Body of pancreas (tissue), 4 donors: ENCODE data around the gene SRRM2. TPM values are rescaled to one million over a fixed set of nuclear protein-coding genes. Genes with fewer than 3 reads are reported as not detected.
A peak's percentile ranks its signal among the peaks of the same experiment; 100 is the strongest.

Source experiments
- ATAC-seq: fragments of 150-250 bp; one replicate; pipeline ENCODE4 v1.9.1; 2016
- DNase-seq, 4 donors: peaks; one replicate each; pipeline ENCODE4 v3.0.0-alpha.2; 2019
- H3K27ac ChIP-seq, 4 donors: fragments of 200-600 bp; sonication (generic); 1 replicate in 3 of 4; 2 replicates in 1 of 4; pipeline versions ENCODE4 v1.5.1 to v1.6.1; 2016 to 2019; ENCODE audit warnings: mild to moderate bottlenecking in 1 of 4, mixed read lengths in 1 of 4, moderate library complexity in 1 of 4
- H3K27me3 ChIP-seq, 2 donors: fragments of 200-600 bp; sonication (generic); one replicate each; pipeline ENCODE4 v1.6.0; 2016; ENCODE audit warnings: mild to moderate bottlenecking in 1 of 2
- H3K36me3 ChIP-seq, 2 donors: fragments of 200-600 bp; sonication (generic); replicated peaks in 1 of 2; 2 replicates each; pipeline ENCODE4 v1.5.1; 2016; ENCODE audit warnings: low read depth in 2 of 2; ENCODE audit not compliant: insufficient read depth in 1 of 2
- H3K4me1 ChIP-seq: fragments of 200-600 bp; sonication (generic); one replicate; pipeline ENCODE4 v1.6.0; 2016
- H3K4me3 ChIP-seq, 2 donors: fragments of 200-600 bp; sonication (generic); 1 replicate in 1 of 2; 2 replicates in 1 of 2; pipeline ENCODE4 v1.5.1; 2016 to 2019
- H3K9me3 ChIP-seq, 3 donors: fragments of 200-600 bp; sonication (generic); 1 replicate in 2 of 3; 2 replicates in 1 of 3; pipeline ENCODE4 v1.5.1; 2016
- CTCF ChIP-seq, 7 experiments: fragments of 450-650 bp in 4 of 7; fragments of 200-600 bp in 3 of 7; sonication (generic) in 3 of 7; IDR thresholded peaks; one replicate each; pipeline ENCODE4 v1.5.1; 2016 to 2019; ENCODE audit warnings: antibody characterized with exemption in 7 of 7
- POLR2A ChIP-seq, 3 donors: fragments of 450-650 bp; IDR thresholded peaks; one replicate each; pipeline ENCODE4 v1.6.1; 2016; ENCODE audit warnings: antibody characterized with exemption in 3 of 3, mild to moderate bottlenecking in 2 of 3
- WGBS, 2 donors: methylation state at CpG; one replicate each; pipeline ENCODE4 v1.1.5; 2017; 5-methylcytosine and 5-hydroxymethylcytosine counted together
- intact Hi-C: fragments of 100-400 bp; cut with DNase I; formaldehyde crosslinking; loops from one replicate; pipeline ENCODE4 v1.15.1; 2023
- total RNA-seq, 2 donors: library from RNA; depleted of rRNA; stranded (reverse); fragments of >200 nt; gene quantifications; one replicate each; pipeline ENCODE4 v1.1.0, GENCODE V29; 2016

The SRRM2 gene
- total RNA-seq, 2 donors from 2014 or later: 231 to 1,198 TPM

DNA sequence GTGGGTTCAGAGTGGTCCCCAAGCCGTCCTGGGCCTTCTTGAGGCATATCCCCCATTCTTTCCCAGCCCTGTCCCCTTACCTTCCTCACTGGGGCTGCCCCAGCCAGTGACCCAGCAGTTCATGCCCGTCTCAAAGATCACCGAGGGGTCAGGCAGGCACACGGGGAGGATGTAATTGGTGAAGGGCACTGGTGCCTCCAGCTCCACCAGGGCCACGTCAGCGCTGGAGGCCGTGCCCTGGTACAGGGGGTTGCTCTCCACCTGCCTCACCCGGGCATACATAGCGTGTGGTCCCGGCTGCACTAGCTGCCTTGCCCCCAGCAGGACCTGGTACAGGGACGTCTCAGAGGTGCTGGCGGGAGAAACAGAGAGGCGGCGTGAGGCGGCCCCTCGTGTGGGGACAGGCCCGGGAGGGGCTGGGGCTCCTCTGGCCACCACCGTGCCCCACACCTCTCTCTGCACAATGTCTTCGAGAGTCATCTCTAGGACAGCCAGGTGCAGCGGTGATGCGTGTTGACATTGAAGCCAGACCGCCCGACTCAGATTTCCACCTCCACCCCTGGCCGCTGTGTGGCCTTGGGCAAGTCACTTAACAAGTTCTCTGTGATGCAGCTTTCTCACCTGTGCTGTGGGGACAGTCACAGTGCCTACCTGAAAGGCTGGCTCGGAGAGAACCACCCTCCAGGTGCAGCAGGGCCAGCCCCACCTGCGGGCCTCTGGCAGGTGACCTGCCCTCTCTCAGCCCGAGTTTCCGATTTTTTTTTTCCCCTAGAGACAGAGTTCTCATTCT, 38.3 kb upstream of the SRRM2 start:
- Histone ChIP-seq H3K4me1 (peaks cover 11% of the 10 kb centered on the region), H3K9me3 (no peaks in the 10 kb centered on the region), H3K36me3 (no peaks in the 10 kb centered on the region), H3K27me3 (no peaks in the 10 kb centered on the region), H3K27ac (no peak overlapping the region), H3K4me3 (no peak overlapping the region)
- WGBS, 2 donors: 57 to 66% methylated on average over 18 to 25 of the region's 28 CpGs
- intact Hi-C loops: no loop called here
- no peak for DNase-seq
- ATAC-seq: no peak
- no peak for TF ChIP-seq POLR2A (IDR thresholded peaks at IDR 0.05)
- no peak for TF ChIP-seq CTCF (IDR thresholded peaks at IDR 0.05)

DNA sequence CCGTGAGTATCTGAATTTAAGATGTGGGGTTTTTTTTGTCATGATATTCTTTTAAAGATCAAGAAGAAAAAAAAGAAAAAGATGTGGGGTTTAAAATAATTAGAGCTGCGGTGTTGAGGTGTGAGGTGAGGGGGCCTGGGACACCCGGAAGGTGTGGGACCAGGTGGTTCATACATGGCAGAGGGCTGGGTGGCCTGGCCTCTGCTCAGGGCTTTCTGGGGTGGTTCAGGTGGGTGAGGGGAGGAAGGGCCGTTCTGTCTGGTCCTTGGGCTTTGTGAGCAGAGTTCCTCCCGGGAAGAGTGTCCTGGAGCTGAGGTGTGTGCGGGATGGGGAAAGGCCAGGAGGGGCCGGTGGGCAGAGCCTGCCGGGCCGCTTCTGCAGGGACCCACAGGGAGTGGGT, 37.4 kb upstream of the SRRM2 start:
- Histone ChIP-seq H3K27ac (no peak overlapping the region), H3K36me3 (no peaks in the 10 kb centered on the region), H3K27me3 (no peaks in the 10 kb centered on the region), H3K9me3 (no peaks in the 10 kb centered on the region), H3K4me3 (no peak overlapping the region), H3K4me1 (peaks cover 20% of the 10 kb centered on the region)
- ATAC-seq (no peak), DNase-seq (no peak)
- TF ChIP-seq POLR2A (IDR thresholded peaks at IDR 0.05) (no peak), CTCF (IDR thresholded peaks at IDR 0.05) (no peak)
- WGBS, 2 donors: 19 to 27% methylated on average over 8 to 9 of the region's 9 CpGs
- intact Hi-C loops: no loop called here

DNA sequence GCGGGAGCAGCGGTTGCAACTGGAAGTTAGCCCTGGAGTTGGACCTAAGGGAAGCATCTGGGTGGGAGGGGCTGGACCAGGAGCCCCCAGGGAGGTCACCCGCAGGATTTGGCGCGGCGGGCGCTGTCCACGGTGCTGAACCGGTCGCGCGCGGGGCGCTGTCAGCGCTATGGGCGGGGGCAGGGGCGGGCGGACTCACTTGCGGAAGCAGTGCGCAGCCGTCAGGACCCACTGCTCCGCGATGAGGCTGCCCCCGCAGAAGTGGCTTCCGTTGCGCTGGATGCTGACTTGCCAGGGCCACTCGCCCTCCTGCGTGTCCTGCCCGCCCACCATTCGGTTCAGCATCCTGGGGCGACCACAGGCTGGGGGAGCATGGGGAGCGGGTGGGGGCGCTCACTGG, 36.9 kb upstream of the SRRM2 start:
- DNase-seq (peak; percentile 45 to 67 (median 58)), ATAC-seq (peak; percentile 36)
- H3K27me3 ChIP-seq: no peaks in the 10 kb centered on the region
- no peak overlapping the region for H3K4me3 ChIP-seq
- no peaks in the 10 kb centered on the region for H3K9me3 ChIP-seq
- H3K27ac ChIP-seq: no peak overlapping the region
- H3K4me1 ChIP-seq: peaks cover 25% of the 10 kb centered on the region
- TF ChIP-seq CTCF (IDR thresholded peaks at IDR 0.05) (no peak), POLR2A (IDR thresholded peaks at IDR 0.05) (no peak)
- intact Hi-C loops: no loop called here
- H3K36me3 ChIP-seq: no peaks in the 10 kb centered on the region
- 0 to 7% methylated on average over 1 to 32 of the region's 33 CpGs for WGBS, 2 donors

GRCh38 chr16:2715966-2716885, 36.2 kb upstream of the SRRM2 start:
- DNase-seq: no peak
- ATAC-seq: no peak
- Histone ChIP-seq H3K4me3 (no peak overlapping the region), H3K27ac (no peak overlapping the region), H3K4me1 (peaks cover 28% of the 10 kb centered on the region), H3K36me3 (no peaks in the 10 kb centered on the region), H3K27me3 (no peaks in the 10 kb centered on the region), H3K9me3 (no peaks in the 10 kb centered on the region)
- intact Hi-C loops: no loop called here
- TF ChIP-seq CTCF (IDR thresholded peaks at IDR 0.05) (no peak), POLR2A (IDR thresholded peaks at IDR 0.05) (no peak)
- WGBS, 2 donors: 56 to 67% methylated on average over 8 to 17 of the region's 17 CpGs
